Fibroblast of pulmonary artery (primary cell): ENCODE data around the gene CHP1.

ENCODE experiments used
- DNase-seq: peaks from one replicate; pipeline ENCODE4 v3.0.0-alpha.2; 2010; ENCODE audit warnings: low read depth
- H3K4me3 ChIP-seq: replicated peaks from 2 replicates; pipeline ENCODE4 v1.5.1; 2011; ENCODE audit warnings: low read depth, mild to moderate bottlenecking, control low read depth, low read length, moderate library complexity
- TF ChIP-seq, protein P1 (sequence below): IDR thresholded peaks from 2 replicates; pipeline ENCODE4 v1.5.1; 2011; ENCODE audit warnings: mild to moderate bottlenecking, control low read depth, low read length, inconsistent platforms; ENCODE audit errors: missing control alignments

Gene CHP1

GRCh38 chr15:41283653-41284426 is 52.8 kb downstream of the CHP1 start:
- TF ChIP-seq, protein P1, sequence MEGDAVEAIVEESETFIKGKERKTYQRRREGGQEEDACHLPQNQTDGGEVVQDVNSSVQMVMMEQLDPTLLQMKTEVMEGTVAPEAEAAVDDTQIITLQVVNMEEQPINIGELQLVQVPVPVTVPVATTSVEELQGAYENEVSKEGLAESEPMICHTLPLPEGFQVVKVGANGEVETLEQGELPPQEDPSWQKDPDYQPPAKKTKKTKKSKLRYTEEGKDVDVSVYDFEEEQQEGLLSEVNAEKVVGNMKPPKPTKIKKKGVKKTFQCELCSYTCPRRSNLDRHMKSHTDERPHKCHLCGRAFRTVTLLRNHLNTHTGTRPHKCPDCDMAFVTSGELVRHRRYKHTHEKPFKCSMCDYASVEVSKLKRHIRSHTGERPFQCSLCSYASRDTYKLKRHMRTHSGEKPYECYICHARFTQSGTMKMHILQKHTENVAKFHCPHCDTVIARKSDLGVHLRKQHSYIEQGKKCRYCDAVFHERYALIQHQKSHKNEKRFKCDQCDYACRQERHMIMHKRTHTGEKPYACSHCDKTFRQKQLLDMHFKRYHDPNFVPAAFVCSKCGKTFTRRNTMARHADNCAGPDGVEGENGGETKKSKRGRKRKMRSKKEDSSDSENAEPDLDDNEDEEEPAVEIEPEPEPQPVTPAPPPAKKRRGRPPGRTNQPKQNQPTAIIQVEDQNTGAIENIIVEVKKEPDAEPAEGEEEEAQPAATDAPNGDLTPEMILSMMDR = no peak
- H3K4me3 ChIP-seq = peak overlapping the region; percentile 97
- peak; percentile 100 for DNase-seq

- peak; percentile 25 for DNase-seq
- H3K4me3 ChIP-seq = peak overlapping the region; percentile 97
- TF ChIP-seq, protein P1 = no peak
Measured at GRCh38 chr15:41284427-41285177, 53.5 kb downstream of the CHP1 start.

DNA sequence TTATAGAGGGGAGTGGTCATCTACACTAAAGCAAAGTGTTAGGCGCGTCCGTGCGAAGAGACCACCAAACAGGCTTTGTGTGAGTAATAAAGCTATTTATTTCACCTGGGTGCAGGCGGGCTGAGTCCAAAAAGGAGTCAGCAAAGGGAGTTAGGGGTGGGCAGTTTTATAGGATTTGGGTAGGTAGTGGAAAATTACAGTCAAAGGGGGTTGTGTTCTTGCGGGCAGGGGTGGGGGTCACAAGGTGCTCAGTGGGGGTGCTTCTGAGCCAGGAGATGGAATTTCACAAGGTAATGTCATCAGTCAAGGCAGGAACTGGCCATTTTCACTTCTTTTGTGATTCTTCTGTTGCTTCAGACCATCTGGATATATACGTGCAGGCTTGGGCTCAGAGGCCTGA is 54.2 kb downstream of the CHP1 start:
- no peak for DNase-seq
- TF ChIP-seq, protein P1 = no peak
- H3K4me3 ChIP-seq = peak overlapping the region; percentile 97

GRCh38 chr15:41286665-41287333 is 55.7 kb downstream of the CHP1 start:
- no peak overlapping the region for H3K4me3 ChIP-seq
- TF ChIP-seq, protein P1 = no peak
- DNase-seq = peak; percentile 47

GRCh38 chr15:41288464-41288863 is 57.4 kb downstream of the CHP1 start:
- TF ChIP-seq, protein P1 = no peak

DNA sequence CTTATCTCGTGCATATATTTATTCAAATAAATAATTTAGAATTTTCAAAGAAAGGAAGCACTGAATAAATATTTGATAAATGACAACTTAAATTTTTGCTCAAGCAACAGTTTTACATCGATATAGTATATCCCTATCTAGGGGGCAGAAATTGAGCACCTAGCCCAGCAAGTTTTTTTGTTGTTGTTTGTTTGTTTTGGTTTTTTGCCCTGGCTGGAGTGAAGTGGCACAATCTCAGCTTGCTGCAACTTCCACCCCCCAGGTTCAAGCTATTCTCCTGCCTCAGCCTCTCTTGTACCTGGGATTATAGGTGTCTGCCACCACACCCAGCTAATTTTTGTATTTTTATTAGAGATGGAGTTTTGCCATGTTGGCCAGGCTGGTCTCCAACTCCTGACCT is 58.9 kb downstream of the CHP1 start:
- no peak for DNase-seq
- TF ChIP-seq, protein P1 = no peak

More at GRCh38 chr15:41288464-41288863, 57.4 kb downstream of the CHP1 start:
- H3K4me3 ChIP-seq = no peak overlapping the region
- DNase-seq = no peak

More for the DNA sequence above, 58.9 kb downstream of the CHP1 start:
- no peak overlapping the region for H3K4me3 ChIP-seq
